ENCODE data around the gene PRF1.

PRF1 gene

GRCh38 chr10:70575486-70575873 is 27.1 kb downstream of the PRF1 start:
- no peak for DNase-seq

GRCh38 chr10:70573599-70574506 is 28.7 kb downstream of the PRF1 start:
- peak; percentile 5 for DNase-seq

DNA sequence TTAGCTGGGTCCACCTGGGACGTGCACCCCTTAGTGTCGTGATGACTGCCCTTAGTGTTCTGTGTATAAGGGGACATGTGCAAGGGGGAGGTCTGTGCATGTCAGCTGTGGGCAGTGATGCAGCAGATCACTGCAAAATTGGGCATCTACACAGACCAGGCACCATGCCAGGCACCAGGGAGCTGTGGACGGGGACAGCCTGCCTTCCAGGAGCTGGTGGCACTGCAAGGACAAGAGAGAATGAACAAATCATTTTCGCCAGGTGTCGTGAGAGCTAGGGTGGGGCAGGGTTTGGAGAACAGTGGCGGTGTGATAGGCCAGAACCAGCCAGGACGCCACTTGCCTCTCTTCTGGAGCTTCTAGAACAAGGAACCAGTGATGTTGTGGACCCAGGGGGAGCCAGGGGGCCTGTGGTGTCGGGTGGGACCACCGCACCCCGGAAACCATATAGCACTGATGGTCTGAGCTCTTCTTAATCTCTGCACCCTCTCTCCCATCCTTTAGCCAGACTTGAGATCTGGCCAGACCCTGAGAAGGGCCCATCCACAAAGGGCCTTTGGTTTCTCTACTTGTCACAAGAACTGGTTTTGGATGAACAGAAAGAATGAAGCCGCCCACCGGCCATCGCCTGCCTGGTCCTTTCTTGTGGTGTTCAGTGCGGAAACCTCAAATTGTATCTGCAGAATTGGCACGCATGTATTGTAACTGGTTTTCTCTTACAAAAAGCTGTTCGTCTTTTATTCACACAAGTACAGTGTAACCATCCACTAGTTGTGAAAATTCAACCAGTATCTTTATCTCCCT is 30.7 kb downstream of the PRF1 start:
- peak; percentile 25 for DNase-seq

DNA sequence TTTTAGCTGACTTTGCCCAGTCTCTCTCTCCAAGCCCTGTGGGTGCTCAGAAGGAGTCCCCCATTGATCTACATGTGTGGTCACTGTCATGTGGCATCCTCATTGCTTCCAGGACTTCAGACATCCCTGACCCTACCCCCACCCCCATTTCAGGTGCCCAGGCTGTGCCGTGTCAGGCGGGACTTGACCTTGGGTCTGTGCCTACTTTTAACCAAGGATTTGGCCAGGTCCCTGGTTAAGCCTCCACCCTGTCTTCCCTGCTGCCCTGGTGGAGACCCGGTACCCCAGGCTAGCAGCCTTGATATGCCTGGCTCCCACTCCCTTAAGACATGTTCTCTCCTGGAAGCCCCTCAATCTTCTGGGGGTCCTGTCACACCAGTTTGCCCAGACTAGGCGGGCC is 31.3 kb downstream of the PRF1 start:
- peak; percentile 12 for DNase-seq

GRCh38 chr10:70568781-70569495 is 33.6 kb downstream of the PRF1 start:
- no peak for DNase-seq

- no peak for DNase-seq
These were observed 34.4 kb downstream of the PRF1 start for GRCh38 chr10:70568113-70568512.

- DNase-seq: peak; percentile 17
These were observed 34.9 kb downstream of the PRF1 start for GRCh38 chr10:70567603-70568002.

DNA sequence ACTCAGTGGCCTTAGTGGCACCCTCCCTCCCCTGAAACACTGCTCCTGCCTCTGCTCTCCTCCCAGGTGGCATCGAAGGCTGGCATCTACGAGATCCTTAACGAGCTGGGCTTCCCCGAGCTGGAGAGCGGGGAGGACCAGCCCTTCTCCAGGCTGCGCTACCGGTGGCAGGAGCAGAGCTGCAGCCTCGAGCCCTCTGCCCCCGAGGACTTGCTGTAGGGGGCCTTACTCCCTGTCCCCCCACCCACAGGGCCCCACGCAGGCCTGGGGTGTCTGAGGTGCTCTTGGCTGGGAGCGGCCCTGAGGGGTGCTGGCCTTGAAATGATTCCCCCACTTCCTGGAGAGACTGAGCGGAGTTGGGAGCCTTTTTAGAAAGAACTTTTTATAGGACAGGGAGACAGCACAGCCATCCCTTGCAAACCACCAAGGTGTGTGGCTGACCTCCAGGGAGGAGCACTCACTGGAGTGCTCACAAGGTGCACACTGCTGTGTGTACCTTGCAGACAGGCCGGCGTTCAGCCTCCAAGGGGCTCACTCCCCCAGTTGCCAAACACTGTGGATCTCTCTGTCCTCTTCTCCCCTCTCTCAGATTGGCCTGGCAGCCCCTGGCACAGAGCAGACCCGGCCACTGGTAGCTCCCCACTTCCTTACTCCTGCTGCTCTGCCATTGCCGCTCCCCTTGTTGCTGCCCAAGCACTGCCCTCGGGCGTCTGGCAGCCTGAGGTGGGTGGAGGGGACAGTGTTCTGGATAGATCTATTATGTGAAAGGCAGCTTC is 35.8 kb downstream of the PRF1 start:
- peak; percentile 9 for DNase-seq

DNA sequence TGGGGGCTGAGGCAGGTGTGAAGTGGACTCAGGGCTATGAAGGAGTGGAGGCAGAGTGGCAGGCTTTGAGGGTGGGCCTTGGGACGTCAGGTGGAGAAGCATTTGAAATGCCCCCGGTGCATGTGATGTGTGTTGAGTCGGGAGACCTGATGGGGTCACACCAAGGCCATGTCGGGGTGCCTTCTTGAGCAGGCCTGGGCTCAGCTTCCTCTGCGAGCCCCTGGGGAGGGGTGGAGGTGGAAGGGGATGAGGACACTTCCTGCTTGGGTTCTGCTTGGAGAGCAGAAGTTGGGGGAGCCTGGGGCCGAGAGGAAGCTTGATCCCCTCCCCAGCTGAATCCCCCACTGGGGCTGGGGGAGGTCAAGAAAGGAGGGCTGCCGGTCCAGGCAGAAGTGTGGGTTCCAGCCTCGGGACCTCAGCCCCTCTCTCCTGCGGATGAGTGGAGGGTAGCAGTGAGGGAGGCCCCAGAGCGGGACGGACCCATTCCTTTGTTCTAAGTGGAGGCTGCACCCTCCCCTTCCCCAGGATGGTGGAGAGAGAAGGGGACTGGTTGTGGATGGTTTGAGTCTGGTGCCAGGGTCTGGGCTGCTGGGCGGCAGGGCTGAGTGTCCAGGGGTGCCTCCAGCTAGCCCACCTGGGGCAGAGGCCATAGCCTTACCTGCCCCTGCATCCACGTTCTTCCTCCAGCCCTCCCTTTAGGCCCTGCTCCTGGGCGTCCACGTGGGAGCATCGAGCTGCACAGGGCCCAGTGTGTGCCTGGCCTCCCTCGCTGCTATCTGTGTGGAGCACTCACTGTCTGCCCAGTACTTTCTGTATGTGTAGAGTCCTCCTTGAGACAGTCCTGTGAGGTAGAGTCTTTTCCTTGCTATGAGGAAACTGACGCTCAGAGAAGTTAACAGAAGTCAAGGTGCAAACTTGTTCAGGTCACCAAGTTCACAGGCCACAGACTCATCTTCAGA is 36.7 kb downstream of the PRF1 start:
- DNase-seq: peak; percentile 17

DNA sequence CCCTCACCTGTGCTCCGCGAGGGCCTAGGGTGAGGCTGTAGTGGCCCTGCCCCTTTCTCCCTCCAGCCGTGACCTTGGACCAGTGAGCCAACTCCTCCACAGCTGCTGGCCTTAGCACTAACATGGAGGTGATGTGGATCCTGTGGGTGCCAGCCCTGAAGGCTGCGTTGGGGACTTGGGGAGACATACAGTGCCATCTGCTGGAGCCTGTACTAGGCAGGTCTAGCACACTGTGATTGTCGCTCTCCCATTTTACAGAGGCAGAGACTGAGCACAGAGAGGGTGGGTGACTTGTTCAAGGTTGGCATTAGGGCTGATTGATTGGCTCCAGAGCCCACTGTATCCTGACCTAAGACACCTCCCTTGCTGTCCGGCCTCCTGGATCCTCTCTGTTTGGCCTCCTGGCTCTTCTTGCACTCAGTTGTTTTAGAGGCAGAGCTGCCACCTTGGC is 37.6 kb downstream of the PRF1 start:
- DNase-seq: no peak

DNA sequence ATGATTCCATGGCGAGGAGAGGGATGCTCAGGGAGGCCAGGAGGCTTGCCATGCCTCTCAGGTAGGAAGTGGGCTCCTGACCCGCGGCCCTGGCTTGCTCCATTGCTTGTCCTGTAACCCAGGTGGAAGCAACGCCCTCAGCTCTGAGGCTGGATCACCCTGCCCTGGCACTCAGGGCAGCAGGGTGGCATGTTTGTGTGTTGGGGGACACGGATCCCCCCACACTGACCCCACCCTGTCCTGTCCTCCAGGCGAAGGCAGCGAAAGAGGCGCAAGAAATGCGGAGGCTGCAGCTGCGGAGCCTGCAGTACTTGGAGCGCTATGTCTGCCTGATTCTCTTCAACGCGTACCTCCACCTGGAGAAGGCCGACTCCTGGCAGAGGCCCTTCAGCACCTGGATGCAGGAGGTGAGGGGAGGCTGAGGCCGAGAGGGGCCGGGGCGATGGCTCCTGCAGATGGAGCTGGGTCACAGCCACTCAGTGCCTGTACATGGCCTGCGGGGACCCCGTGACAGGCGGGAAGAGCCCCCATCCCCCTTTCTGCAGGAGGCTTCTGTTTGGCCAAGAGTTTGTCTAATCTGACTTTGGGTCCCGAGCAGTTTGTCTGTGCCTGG is 38.3 kb downstream of the PRF1 start:
- DNase-seq: no peak

DNA sequence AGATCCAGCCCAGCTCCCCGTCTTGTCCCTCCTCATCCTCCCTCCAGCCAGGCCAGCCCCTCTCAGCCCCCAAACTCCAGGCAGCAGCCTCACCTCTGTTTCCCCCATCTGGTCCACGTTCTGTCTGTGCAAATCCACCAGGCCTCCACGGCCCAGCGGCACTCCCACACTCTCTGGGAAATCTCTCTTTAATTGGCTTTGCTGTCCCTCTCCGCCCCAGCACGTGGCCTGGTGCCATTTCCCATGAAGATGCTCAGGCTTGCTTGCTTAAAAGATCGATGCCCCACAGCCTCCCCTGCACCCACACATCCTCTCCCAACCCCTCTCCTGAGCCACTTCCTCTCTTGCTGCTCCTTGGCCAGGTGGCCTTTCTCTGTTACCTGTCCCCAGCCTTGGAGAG is 39.3 kb downstream of the PRF1 start:
- peak; percentile 38 for DNase-seq

DNA sequence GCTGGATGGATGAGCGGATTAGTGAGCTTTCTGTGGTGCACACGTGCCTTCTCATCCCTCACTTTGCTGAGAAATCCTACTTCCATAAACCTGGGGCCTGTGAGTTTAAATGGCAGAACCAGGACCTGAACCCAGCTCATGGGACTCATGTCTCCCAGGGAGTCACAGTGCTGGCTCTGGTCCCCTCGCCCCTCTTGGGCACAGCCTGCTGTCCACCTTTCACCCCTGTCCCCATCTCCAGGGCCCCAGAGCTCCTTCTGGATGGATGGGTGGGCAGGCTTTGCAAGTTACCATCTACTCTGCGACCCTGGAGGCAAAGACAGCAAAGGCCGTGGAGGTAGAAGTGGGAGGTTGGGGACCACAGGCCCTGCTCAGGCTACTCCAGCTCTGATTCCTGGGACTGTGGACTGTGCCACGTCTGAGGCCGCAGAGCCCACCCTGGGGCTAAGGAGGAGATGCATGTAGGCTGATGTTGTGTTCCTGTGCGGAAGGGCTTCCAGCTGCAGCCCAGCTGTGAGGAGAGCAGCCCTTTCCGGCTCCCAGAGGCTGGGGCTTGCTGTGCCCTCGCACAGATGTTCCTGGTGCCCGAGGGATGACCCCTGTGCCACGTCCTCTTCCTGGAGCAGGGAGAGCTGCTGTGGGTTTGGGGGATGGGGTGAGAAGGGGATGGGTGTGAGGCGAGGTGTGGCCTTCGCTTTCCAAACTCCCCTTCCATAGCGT is 40.3 kb downstream of the PRF1 start:
- DNase-seq: peak; percentile 77

- peak; percentile 25 for DNase-seq
These were observed 41.0 kb downstream of the PRF1 start for GRCh38 chr10:70561558-70561957.

GRCh38 chr10:70561070-70561469 is 41.5 kb downstream of the PRF1 start:
- DNase-seq: peak; percentile 65

GRCh38 chr10:70560511-70560941 is 42.0 kb downstream of the PRF1 start:
- DNase-seq: peak; percentile 34

DNA sequence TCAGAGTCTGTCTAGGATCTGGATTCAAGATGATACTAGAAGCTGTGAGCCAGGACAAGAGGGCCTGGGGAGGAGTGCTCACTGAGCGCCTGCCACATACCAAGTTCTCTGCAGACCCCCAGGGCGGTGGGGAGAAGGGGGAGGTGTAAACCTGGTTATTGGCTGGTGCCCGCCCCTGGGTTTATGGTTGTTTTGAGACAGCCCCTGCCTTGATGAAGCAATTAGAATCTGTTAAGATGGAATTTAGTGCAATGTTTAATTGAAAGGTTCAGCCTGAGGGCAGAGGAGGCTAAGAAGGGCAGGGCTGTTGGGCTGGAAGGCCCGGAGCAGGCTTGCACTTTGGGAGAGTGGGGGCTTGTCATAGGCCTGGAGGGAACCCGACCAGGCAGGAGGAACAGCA is 42.7 kb downstream of the PRF1 start:
- no peak for DNase-seq

GRCh38 chr10:70558871-70559810 is 43.4 kb downstream of the PRF1 start:
- DNase-seq: peak; percentile 80

DNA sequence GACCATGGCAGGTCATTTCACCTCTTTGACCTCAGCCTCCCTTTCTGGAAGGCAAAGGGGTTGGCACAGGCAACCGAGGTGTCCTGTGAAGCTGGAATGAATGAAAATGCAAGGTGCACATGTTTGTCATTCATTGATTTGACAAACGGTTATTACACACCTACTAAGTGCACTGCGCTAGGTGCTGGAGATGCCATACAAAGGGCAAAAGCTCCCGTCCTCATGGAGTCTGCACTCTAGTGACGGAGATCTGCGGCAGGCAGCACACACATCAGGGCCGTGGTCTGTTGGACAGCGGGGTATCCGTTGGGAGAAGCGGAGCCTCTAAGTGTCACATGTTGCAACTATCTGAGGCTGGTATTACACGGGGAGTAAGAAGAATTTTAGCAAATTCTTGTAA is 44.2 kb downstream of the PRF1 start:
- DNase-seq: peak; percentile 19
